SK-N-MC (cell line): ENCODE measurements around the gene COLEC11.

Experiments
- FOXP2 ChIP-seq: optimal IDR thresholded peaks from 2 replicates; pipeline ENCODE3; 2011; ENCODE audit warnings: mild to moderate bottlenecking, moderate library complexity; ENCODE audit not compliant: insufficient read depth; ENCODE audit errors: extremely low read length, control extremely low read depth
- POLR2AphosphoS5 ChIP-seq: IDR thresholded peaks from 2 replicates; pipeline ENCODE4 v1.6.1; 2012; ENCODE audit warnings: mild to moderate bottlenecking, low read depth, low read length, borderline replicate concordance

GRCh38 chr2:3647246-3647645 lies 52.3 kb downstream of the COLEC11 start:
- TF ChIP-seq POLR2AphosphoS5 (no peak), FOXP2 (no peak)
